Panc1 (cell line): ENCODE data around the gene KLHL2.

ENCODE experiments used
- CTCF ChIP-seq: fragments of 450-650 bp; IDR thresholded peaks from 2 replicates; pipeline ENCODE4 v1.5.1; 2017; ENCODE audit warnings: mild to moderate bottlenecking
- POLR2AphosphoS5 ChIP-seq: IDR thresholded peaks from 2 replicates; pipeline ENCODE4 v1.6.1; 2012; ENCODE audit warnings: mild to moderate bottlenecking, low read depth, low read length, moderate library complexity
- SIN3A ChIP-seq: IDR thresholded peaks from 2 replicates; pipeline ENCODE4 v1.6.1; 2012; ENCODE audit warnings: low read depth, mild to moderate bottlenecking, low read length, moderate library complexity, borderline replicate concordance; ENCODE audit not compliant: insufficient read depth
- TCF7L2 ChIP-seq: IDR thresholded peaks from 2 replicates; pipeline ENCODE4 v1.6.1; 2011; ENCODE audit warnings: mild to moderate bottlenecking, low read depth, low read length, inconsistent platforms
- TF ChIP-seq, protein P1 (sequence below), 2 experiments: IDR thresholded peaks; 2 replicates each; pipeline ENCODE4 v1.6.1; 2011 to 2012; ENCODE audit warnings: low read depth in 2 of 2, control low read depth in 1 of 2, low read length in 1 of 2, mild to moderate bottlenecking in 1 of 2, moderate library complexity in 1 of 2; ENCODE audit not compliant: insufficient read depth in 1 of 2

- TF ChIP-seq CTCF (no peak), POLR2AphosphoS5 (no peak), SIN3A (no peak), TCF7L2 (no peak)
- TF ChIP-seq, protein P1, sequence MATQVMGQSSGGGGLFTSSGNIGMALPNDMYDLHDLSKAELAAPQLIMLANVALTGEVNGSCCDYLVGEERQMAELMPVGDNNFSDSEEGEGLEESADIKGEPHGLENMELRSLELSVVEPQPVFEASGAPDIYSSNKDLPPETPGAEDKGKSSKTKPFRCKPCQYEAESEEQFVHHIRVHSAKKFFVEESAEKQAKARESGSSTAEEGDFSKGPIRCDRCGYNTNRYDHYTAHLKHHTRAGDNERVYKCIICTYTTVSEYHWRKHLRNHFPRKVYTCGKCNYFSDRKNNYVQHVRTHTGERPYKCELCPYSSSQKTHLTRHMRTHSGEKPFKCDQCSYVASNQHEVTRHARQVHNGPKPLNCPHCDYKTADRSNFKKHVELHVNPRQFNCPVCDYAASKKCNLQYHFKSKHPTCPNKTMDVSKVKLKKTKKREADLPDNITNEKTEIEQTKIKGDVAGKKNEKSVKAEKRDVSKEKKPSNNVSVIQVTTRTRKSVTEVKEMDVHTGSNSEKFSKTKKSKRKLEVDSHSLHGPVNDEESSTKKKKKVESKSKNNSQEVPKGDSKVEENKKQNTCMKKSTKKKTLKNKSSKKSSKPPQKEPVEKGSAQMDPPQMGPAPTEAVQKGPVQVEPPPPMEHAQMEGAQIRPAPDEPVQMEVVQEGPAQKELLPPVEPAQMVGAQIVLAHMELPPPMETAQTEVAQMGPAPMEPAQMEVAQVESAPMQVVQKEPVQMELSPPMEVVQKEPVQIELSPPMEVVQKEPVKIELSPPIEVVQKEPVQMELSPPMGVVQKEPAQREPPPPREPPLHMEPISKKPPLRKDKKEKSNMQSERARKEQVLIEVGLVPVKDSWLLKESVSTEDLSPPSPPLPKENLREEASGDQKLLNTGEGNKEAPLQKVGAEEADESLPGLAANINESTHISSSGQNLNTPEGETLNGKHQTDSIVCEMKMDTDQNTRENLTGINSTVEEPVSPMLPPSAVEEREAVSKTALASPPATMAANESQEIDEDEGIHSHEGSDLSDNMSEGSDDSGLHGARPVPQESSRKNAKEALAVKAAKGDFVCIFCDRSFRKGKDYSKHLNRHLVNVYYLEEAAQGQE (IDR thresholded peaks at IDR 0.05; ENCODE audit: insufficient read depth in 1 of 2, low read depth in 2 of 2, low read length in 1 of 2): no peak
Observed at GRCh38 chr4:165184220-165184619, 23.1 kb upstream of the KLHL2 start.
